ENCODE results near the gene HABP2. TPM values are rescaled to one million over a fixed set of nuclear protein-coding genes. Genes with fewer than 3 reads are reported as not detected.

Gene HABP2
- polyA plus RNA-seq, 3 donors = not detected

GRCh38 chr10:113524539-113525490 lies 28.0 kb upstream of the HABP2 start:
- Histone ChIP-seq H3K4me3 (replicated peaks in 1 of 3; ENCODE audit: low read depth in 2 of 3, low read length in 3 of 3) (no peak overlapping the region), H3K9me3 (replicated peaks in 1 of 2; ENCODE audit: control insufficient read depth in 1 of 2, insufficient read depth in 1 of 2, low read length in 2 of 2) (no peaks in the 10 kb centered on the region), H2AFZ (ENCODE audit: insufficient read depth, low read depth, low read length, poor library complexity, severe bottlenecking) (no peak overlapping the region), H3K27me3 (ENCODE audit: control insufficient read depth in 2 of 2, insufficient read depth in 2 of 2, low read length in 2 of 2) (no peaks in the 10 kb centered on the region), H3K4me1 (ENCODE audit: control insufficient read depth in 1 of 2, insufficient read depth in 2 of 2, low read length in 2 of 2) (no peaks in the 10 kb centered on the region), H3K4me2 (replicated peaks; ENCODE audit: extremely low read depth, low read length, poor library complexity, severe bottlenecking) (no peak overlapping the region), H4K20me1 (ENCODE audit: insufficient read depth, low read length) (no peaks in the 10 kb centered on the region), H3K27ac (ENCODE audit: low read depth in 1 of 2, low read length in 2 of 2) (no peak overlapping the region), H3K36me3 (replicated peaks in 1 of 2; ENCODE audit: control insufficient read depth in 1 of 2, insufficient read depth in 2 of 2, low read length in 2 of 2) (no peaks in the 10 kb centered on the region), H3K79me2 (ENCODE audit: insufficient read depth, low read length) (no peaks in the 10 kb centered on the region), H3K9ac (ENCODE audit: insufficient read depth, low read length, poor library complexity, severe bottlenecking) (no peak overlapping the region)
- TF ChIP-seq CTCF (IDR thresholded peaks at IDR 0.05) = no peak
- Mint-ChIP-seq H3K9me3 (peaks cover 0 to 2% (median 0%) of the 10 kb centered on the region in 7 donors), H3K36me3 (no peaks in the 10 kb centered on the region), H3K27me3 (ENCODE audit: low read depth in 3 of 3) (peaks cover 3 to 7% (median 4%) of the 10 kb centered on the region in 3 donors), H3K4me1 (peaks cover 4% of the 10 kb centered on the region), H3K4me3 (no peak overlapping the region), H3K27ac (peak overlapping the region in 1 of 7 donors; percentile 27)
- DNase-seq = no peak
- 90% methylated on average over 6 of the region's 11 CpGs for WGBS (ENCODE audit: insufficient coverage)
- intact Hi-C loops (cut with micrococcal nuclease) = no loop called here

GRCh38 chr10:113525713-113526112 lies 27.1 kb upstream of the HABP2 start:
- peaks cover 0 to 2% (median 0%) of the 10 kb centered on the region in 7 donors for H3K9me3 Mint-ChIP-seq
- Histone ChIP-seq H3K4me1 (ENCODE audit: control insufficient read depth in 1 of 2, insufficient read depth in 2 of 2, low read length in 2 of 2) (no peaks in the 10 kb centered on the region), H3K27me3 (ENCODE audit: control insufficient read depth in 2 of 2, insufficient read depth in 2 of 2, low read length in 2 of 2) (no peaks in the 10 kb centered on the region), H2AFZ (ENCODE audit: insufficient read depth, low read depth, low read length, poor library complexity, severe bottlenecking) (no peak overlapping the region), H3K79me2 (ENCODE audit: insufficient read depth, low read length) (no peaks in the 10 kb centered on the region), H3K4me2 (replicated peaks; ENCODE audit: extremely low read depth, low read length, poor library complexity, severe bottlenecking) (no peak overlapping the region), H3K27ac (ENCODE audit: low read depth in 1 of 2, low read length in 2 of 2) (no peak overlapping the region), H3K9ac (ENCODE audit: insufficient read depth, low read length, poor library complexity, severe bottlenecking) (no peak overlapping the region), H3K4me3 (replicated peaks in 1 of 3; ENCODE audit: low read depth in 2 of 3, low read length in 3 of 3) (no peak overlapping the region), H3K9me3 (replicated peaks in 1 of 2; ENCODE audit: control insufficient read depth in 1 of 2, insufficient read depth in 1 of 2, low read length in 2 of 2) (no peaks in the 10 kb centered on the region), H4K20me1 (ENCODE audit: insufficient read depth, low read length) (no peaks in the 10 kb centered on the region), H3K36me3 (replicated peaks in 1 of 2; ENCODE audit: control insufficient read depth in 1 of 2, insufficient read depth in 2 of 2, low read length in 2 of 2) (no peaks in the 10 kb centered on the region)
- peaks cover 2% of the 10 kb centered on the region for H3K4me1 Mint-ChIP-seq
- no peak overlapping the region for H3K4me3 Mint-ChIP-seq
- no peaks in the 10 kb centered on the region for H3K36me3 Mint-ChIP-seq
- intact Hi-C loops (cut with micrococcal nuclease) = no loop called here
- H3K27ac Mint-ChIP-seq = no peak overlapping the region
- TF ChIP-seq CTCF (IDR thresholded peaks at IDR 0.05) = no peak
- peaks cover 3 to 7% (median 6%) of the 10 kb centered on the region in 3 donors for H3K27me3 Mint-ChIP-seq (ENCODE audit: low read depth in 3 of 3)
- DNase-seq = no peak
- WGBS (ENCODE audit: insufficient coverage) = 80% methylated on average over 1 of the region's 5 CpGs

Measured in CD14-positive monocyte (primary cell).